Measurements from ENCODE around the gene EED. TPM values are rescaled to one million over a fixed set of nuclear protein-coding genes. Genes with fewer than 3 reads are reported as not detected.

Gene EED
- total and polyA plus RNA-seq, 9 of the 15 experiments (the other 6 are each of a cell fraction or from before 2014, with no cell fraction given), result 33.0 to 110 (median 55.1) TPM

DNA sequence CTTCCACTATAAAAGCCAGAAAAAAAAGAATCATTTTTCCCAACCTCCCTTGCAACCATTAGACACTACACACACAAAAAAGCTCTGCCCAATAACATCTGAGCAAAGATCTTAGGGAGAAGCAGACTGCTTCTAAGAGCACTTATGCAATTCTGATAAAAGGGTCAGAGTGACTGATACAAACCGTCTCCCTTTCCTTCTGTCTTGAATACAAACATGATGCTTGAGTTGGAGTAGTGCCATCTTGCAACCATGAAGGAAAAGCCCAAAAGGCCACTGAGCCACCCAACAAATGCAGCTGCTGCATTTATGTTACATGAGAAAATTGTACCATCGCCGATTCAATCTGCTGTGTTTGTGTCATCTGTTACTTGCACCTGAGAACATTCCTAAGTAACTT lies 47.6 kb upstream of the EED start (continued):
- TF ChIP-seq, protein P1, sequence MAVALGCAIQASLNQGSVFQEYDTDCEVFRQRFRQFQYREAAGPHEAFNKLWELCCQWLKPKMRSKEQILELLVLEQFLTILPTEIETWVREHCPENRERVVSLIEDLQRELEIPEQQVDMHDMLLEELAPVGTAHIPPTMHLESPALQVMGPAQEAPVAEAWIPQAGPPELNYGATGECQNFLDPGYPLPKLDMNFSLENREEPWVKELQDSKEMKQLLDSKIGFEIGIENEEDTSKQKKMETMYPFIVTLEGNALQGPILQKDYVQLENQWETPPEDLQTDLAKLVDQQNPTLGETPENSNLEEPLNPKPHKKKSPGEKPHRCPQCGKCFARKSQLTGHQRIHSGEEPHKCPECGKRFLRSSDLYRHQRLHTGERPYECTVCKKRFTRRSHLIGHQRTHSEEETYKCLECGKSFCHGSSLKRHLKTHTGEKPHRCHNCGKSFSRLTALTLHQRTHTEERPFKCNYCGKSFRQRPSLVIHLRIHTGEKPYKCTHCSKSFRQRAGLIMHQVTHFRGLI (CRISPR knock-in tag; IDR thresholded peaks at IDR 0.05), result 0 out of 2 replicates have a peak, but pooled peaks have one; percentile 16
- TF ChIP-seq JUND (IDR thresholded peaks at IDR 0.05; ENCODE audit: borderline replicate concordance, low read depth, low read length) (0 out of 2 replicates have a peak, but pooled peaks have one; percentile 6), JUND (tag; IDR thresholded peaks at IDR 0.05; ENCODE audit: borderline replicate concordance, low read depth, low read length) (no peak; the same call in 2 of the 3 replicates), PRPF4 (IDR thresholded peaks at IDR 0.05; ENCODE audit: insufficient read depth, low read depth, low read length, poor library complexity, severe bottlenecking) (no peak), CEBPG (CRISPR knock-in tag; IDR thresholded peaks at IDR 0.05) (0 out of 2 replicates have a peak, but pooled peaks have one; percentile 27), CEBPG (tag; conservative IDR thresholded peaks at IDR 0.05 in 1 of 2, IDR thresholded peaks at IDR 0.05 in 1 of 2) (peak in 1 of 2 experiments; percentile 50; a peak in 2 of 4 replicates)

DNA sequence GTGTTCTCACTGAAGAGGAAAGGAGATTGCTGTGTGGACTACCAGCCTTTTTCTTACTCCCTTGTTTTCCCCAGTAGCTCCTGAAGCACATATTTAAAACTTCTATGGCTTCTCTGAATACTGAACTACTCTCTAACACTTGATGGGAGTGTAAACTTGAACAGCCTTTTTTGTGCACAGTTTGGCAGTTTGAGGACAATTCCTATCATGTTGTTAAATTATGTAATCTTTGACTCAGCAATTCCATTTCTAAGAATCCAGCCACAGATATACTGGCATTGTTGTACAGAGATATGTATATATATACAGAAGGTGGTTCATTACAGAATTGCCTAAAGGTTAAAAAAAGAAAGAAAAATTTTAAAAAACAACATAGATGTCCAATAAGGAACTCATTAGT lies 47.1 kb upstream of the EED start:
- FAIRE-seq, result no peak
- peak; percentile 4; the same call in 1 of the 3 replicates for ATAC-seq
- Histone ChIP-seq H3K4me2 (ENCODE audit: insufficient read depth, low read length) (peak overlapping the region; percentile 57; the same call in 1 of the 2 replicates), H3K9ac (ENCODE audit: insufficient read depth in 1 of 2, low read depth in 2 of 2, low read length in 2 of 2) (peak overlapping the region in 1 of 2 experiments; percentile 65; a peak in 2 of 4 replicates), H3K9me1 (ENCODE audit: control insufficient read depth, insufficient read depth, low read length) (no peaks in the 10 kb centered on the region), H3K9me3 (replicated peaks; ENCODE audit: control insufficient read depth, insufficient read depth, low read depth, low read length) (no peaks in the 10 kb centered on the region), H4K20me1 (replicated peaks; ENCODE audit: control insufficient read depth, insufficient read depth, low read length) (no peaks in the 10 kb centered on the region), H3K79me2 (ENCODE audit: control insufficient read depth, insufficient read depth, low read length) (peaks cover 7% of the 10 kb centered on the region; the same call in 1 of the 3 replicates), H3K36me3 (ENCODE audit: control insufficient read depth, insufficient read depth, low read length) (no peaks in the 10 kb centered on the region), H3K27ac (ENCODE audit: extremely low read depth, low read depth, low read length) (peak overlapping the region; percentile 79), H3K4me3 (no peak overlapping the region), H3K4me1 (replicated peaks in 1 of 2; ENCODE audit: control insufficient read depth in 2 of 2, insufficient read depth in 2 of 2, low read length in 2 of 2) (peaks cover 29 to 86% of the 10 kb centered on the region in 2 experiments), H3K27me3 (ENCODE audit: control insufficient read depth in 2 of 2, insufficient read depth in 2 of 2, low read length in 2 of 2) (no peaks in the 10 kb centered on the region), H2AFZ (ENCODE audit: low read depth, low read length) (peak overlapping the region; percentile 53)
- ChIA-PET CTCF (ENCODE audit: low intra/inter-chr PET ratio) (no interaction called here), POLR2A (interaction anchor here (1.2 to 1.7 kb wide), 2 partner anchors 11 to 73 kb away, joined by 3 to 5 read pairs; no protein-coding TSS in a partner anchor)
- intact Hi-C loops (cut with micrococcal nuclease), result no loop called here
- peak in 1 of 4 experiments; percentile 63 for DNase-seq (ENCODE audit: extremely low read depth in 1 of 4, low spot score in 3 of 4)
- in situ Hi-C loops (cut with MboI), result no loop called here
- no TSS peak for BruUV-seq (replicated peaks)
- TF ChIP-seq ATF2 (CRISPR knock-in tag; IDR thresholded peaks at IDR 0.05) (no peak), MAFK (IDR thresholded peaks at IDR 0.05; ENCODE audit: low read length) (peak; percentile 73; the same call in 1 of the 2 replicates), GABPB2 (CRISPR knock-in tag; conservative IDR thresholded peaks at IDR 0.05) (no peak), GATAD2A (IDR thresholded peaks at IDR 0.05) (no peak), IRF2 (CRISPR knock-in tag; IDR thresholded peaks at IDR 0.05) (no peak), EWSR1 (IDR thresholded peaks at IDR 0.05; ENCODE audit: borderline replicate concordance, low read depth, partially characterized antibody) (no peak), E2F6 (IDR thresholded peaks at IDR 0.05; ENCODE audit: borderline replicate concordance in 1 of 2, extremely low read depth in 1 of 2, insufficient read depth in 1 of 2, insufficient read length in 1 of 2, low read depth in 1 of 2, low read length in 1 of 2, poor library complexity in 1 of 2, severe bottlenecking in 1 of 2) (no peak), ATF7 (IDR thresholded peaks at IDR 0.05) (0 out of 2 replicates have a peak, but pooled peaks have one; percentile 66), ARID1B (IDR thresholded peaks at IDR 0.05) (peak; percentile 79), NCOR1 (IDR thresholded peaks at IDR 0.05) (peak; percentile 62), ZNF316 (IDR thresholded peaks at IDR 0.05) (peak; percentile 97)
